Stomach (tissue), 9 donors: ENCODE results near the gene RPL22. TPM values are rescaled to one million over a fixed set of nuclear protein-coding genes. Genes with fewer than 3 reads are reported as not detected.

Source experiments
- DNase-seq, 2 donors: peaks; one replicate each; pipeline versions ENCODE4 v3.0.0 to v3.0.0-alpha.2; 2013 to 2019
- H3K27ac ChIP-seq, 5 donors: fragments of 200-600 bp in 4 of 5; sonication (generic) in 4 of 5; one replicate each; pipeline ENCODE4 v1.5.1; 2013 to 2019; ENCODE audit warnings: mild to moderate bottlenecking in 1 of 5, moderate library complexity in 1 of 5
- H3K27me3 ChIP-seq, 3 donors: fragments of 200-600 bp; sonication (generic); one replicate each; pipeline ENCODE4 v1.5.1; 2017 to 2019; ENCODE audit warnings: mixed run types in 1 of 3
- H3K36me3 ChIP-seq, 4 donors: fragments of 200-600 bp; sonication (generic); 1 replicate in 3 of 4; 2 replicates in 1 of 4; pipeline ENCODE4 v1.5.1; 2016 to 2019
- H3K4me1 ChIP-seq, 4 donors: fragments of 200-600 bp; sonication (generic); one replicate each; pipeline ENCODE4 v1.5.1; 2016 to 2019
- H3K4me3 ChIP-seq, 4 donors: fragments of 200-600 bp; sonication (generic) in 3 of 4; one replicate each; pipeline ENCODE4 v1.5.1; 2016 to 2019; ENCODE audit warnings: mild to moderate bottlenecking in 1 of 4
- H3K9me3 ChIP-seq, 4 donors: fragments of 200-600 bp; sonication (generic); one replicate each; pipeline ENCODE4 v1.5.1; 2016 to 2019
- EP300 ChIP-seq: sonication (generic); formaldehyde crosslinking; IDR thresholded peaks from one replicate; pipeline ENCODE4 v1.6.1; 2017; ENCODE audit warnings: antibody characterized with exemption
- POLR2A ChIP-seq, 4 donors: fragments of 450-650 bp; IDR thresholded peaks; one replicate each; pipeline ENCODE4 v1.6.1; 2016; ENCODE audit warnings: antibody characterized with exemption in 4 of 4, control low read depth in 2 of 4, mild to moderate bottlenecking in 1 of 4, moderate library complexity in 1 of 4
- POLR2AphosphoS5 ChIP-seq, 3 donors: sonication (generic); formaldehyde crosslinking; IDR thresholded peaks; one replicate each; pipeline ENCODE4 v1.6.1; 2016; ENCODE audit warnings: antibody characterized with exemption in 3 of 3
- WGBS, 5 donors: extraction: QIAGEN DNeasy Blood & Tissue Kit in 3 of 5; methylation state at CpG; one replicate each; pipeline versions ENCODE4 v1.1.5 to v1.1.7; 2013 to 2018; 5-methylcytosine and 5-hydroxymethylcytosine counted together
- intact Hi-C: fragments of 100-400 bp; cut with DNase I; formaldehyde crosslinking; loops from one replicate; pipeline ENCODE4 v1.15.1; 2023; ENCODE audit warnings: low total_unique reads
- polyA plus RNA-seq, 3 donors: library from polyadenylated mRNA; stranded (reverse); fragments of 200-250 nt; gene quantifications; one replicate each; pipeline ENCODE4 v1.2.3, GENCODE V29; 2013
- total RNA-seq, 5 donors: library from RNA; depleted of rRNA; stranded (reverse); fragments of >200 nt; gene quantifications; one replicate each; pipeline versions ENCODE4 v1.1.0 to v1.2.3, GENCODE V29; 2014 to 2016
- TF ChIP-seq, protein P1 (sequence below), 7 experiments: fragments of 450-650 bp in 4 of 7; fragments of 200-600 bp in 3 of 7; sonication (generic) in 3 of 7; IDR thresholded peaks; one replicate each; pipeline ENCODE4 v1.5.1; 2016 to 2019; ENCODE audit warnings: antibody characterized with exemption in 7 of 7, control low read depth in 2 of 7, mild to moderate bottlenecking in 1 of 7
- donor health status: healthy with polysubstance abuse.
- donor health status: Bipolar disorder and iron deficiency.
- donor health status: healthy.

The RPL22 gene
- total and polyA plus RNA-seq, 8 donors, result 103 to 718 (median 239) TPM

DNA sequence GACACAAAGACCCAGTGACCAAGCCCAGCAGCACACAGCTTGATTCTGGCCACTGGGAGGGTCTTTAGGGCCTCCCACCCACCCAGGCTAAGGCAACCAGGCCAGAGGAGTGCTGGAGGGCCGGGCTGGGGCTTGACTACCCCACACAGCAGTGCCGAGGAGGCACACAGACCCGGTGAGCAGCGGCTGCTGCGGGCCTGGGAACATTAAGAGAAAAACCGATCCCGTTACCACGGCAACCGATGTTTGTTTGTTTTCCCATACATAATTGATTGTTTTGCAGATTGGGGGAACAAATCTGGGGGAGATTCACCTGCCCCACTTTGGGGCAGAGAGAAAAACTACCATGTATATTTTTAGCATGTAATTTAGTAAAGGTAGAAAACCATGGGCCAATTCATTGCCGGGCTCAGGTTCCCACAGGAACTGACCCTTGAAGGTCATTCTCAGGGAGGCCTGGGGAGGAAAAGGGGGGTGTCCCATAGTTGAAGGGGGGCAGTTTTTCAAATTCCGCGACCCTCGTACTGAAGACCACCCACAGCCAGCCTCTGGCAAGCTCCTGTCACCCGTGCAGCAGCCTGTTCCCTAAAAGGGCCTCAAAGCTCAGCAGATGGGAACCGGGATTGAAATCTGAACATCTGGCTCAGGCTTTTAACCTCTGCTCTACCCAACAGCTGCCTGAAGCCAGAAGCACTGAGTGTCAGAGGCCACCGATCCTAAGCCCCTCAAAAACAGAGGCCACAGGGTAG is 54.6 kb downstream of the RPL22 start:
- Histone ChIP-seq H3K9me3 (no peaks in the 10 kb centered on the region), H3K4me1 (peaks cover 8 to 12% (median 10%) of the 10 kb centered on the region in 4 donors), H3K36me3 (no peaks in the 10 kb centered on the region), H3K4me3 (no peak overlapping the region), H3K27ac (no peak overlapping the region), H3K27me3 (peaks cover 0 to 55% (median 37%) of the 10 kb centered on the region in 3 donors)
- intact Hi-C loops, result no loop called here
- no peak for DNase-seq
- 26 to 49% (median 36%) methylated on average over 16 of the region's 16 CpGs for WGBS, 5 donors
- TF ChIP-seq, protein P1, sequence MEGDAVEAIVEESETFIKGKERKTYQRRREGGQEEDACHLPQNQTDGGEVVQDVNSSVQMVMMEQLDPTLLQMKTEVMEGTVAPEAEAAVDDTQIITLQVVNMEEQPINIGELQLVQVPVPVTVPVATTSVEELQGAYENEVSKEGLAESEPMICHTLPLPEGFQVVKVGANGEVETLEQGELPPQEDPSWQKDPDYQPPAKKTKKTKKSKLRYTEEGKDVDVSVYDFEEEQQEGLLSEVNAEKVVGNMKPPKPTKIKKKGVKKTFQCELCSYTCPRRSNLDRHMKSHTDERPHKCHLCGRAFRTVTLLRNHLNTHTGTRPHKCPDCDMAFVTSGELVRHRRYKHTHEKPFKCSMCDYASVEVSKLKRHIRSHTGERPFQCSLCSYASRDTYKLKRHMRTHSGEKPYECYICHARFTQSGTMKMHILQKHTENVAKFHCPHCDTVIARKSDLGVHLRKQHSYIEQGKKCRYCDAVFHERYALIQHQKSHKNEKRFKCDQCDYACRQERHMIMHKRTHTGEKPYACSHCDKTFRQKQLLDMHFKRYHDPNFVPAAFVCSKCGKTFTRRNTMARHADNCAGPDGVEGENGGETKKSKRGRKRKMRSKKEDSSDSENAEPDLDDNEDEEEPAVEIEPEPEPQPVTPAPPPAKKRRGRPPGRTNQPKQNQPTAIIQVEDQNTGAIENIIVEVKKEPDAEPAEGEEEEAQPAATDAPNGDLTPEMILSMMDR (IDR thresholded peaks at IDR 0.05), result no peak
- TF ChIP-seq POLR2AphosphoS5 (IDR thresholded peaks at IDR 0.05) (no peak), EP300 (no peak), POLR2A (IDR thresholded peaks at IDR 0.05) (no peak)

DNA sequence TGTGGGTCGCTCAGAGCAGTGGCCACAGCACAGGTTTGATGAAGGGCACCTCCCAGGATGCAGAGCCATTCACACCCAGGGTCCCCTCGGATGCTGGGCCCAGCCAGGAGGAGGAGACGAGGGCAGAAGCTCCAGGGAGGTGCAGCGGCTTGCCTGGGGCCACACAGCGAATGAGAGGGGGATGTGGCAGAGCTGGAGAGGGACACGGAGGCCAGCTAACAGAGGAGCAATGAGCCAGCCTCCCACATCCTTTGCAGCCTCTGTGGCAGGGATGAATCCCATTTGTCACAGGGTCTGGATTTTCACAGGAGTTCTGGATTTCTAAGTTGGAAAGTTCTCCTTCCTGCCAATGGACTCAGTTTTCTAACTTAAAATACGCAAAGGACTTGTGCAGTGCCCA is 55.2 kb downstream of the RPL22 start:
- Histone ChIP-seq H3K36me3 (no peaks in the 10 kb centered on the region), H3K27ac (no peak overlapping the region), H3K4me3 (no peak overlapping the region), H3K4me1 (peaks cover 8 to 11% (median 10%) of the 10 kb centered on the region in 4 donors), H3K27me3 (peaks cover 0 to 53% (median 34%) of the 10 kb centered on the region in 3 donors), H3K9me3 (no peaks in the 10 kb centered on the region)
- WGBS, 5 donors, result 63 to 76% (median 69%) methylated on average over 6 to 7 of the region's 7 CpGs
- TF ChIP-seq POLR2A (IDR thresholded peaks at IDR 0.05), result no peak
- no peak for DNase-seq
- intact Hi-C loops, result no loop called here

DNA sequence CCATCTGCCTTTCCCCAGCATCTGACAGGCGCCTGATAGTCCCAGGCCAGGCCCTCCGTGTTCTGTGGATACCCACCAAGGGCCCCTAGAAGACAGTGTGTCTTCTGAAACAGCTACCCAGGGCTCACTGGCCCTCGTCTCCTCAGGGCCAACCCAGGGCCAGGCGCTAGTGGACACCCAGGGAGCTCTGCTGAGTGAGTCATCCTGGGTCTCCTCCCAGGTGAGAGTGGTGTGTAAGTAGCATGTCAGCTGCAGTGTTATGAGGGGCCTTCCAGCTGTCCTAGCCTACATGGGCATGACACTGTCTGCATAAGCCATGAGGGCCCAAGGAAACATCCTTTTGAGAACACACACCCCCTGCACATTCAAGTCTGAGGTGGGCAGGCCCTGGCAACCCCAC is 56.0 kb downstream of the RPL22 start:
- Histone ChIP-seq H3K4me1 (peaks cover under 1 to 4% (median 3%) of the 10 kb centered on the region in 4 donors), H3K27ac (no peak overlapping the region), H3K9me3 (no peaks in the 10 kb centered on the region), H3K4me3 (no peak overlapping the region), H3K36me3 (no peaks in the 10 kb centered on the region), H3K27me3 (peaks cover 0 to 46% (median 26%) of the 10 kb centered on the region in 3 donors)
- no peak for DNase-seq
- intact Hi-C loops, result no loop called here
- WGBS, 5 donors, result 66 to 88% (median 76%) methylated on average over 4 of the region's 4 CpGs
- TF ChIP-seq EP300 (no peak), POLR2AphosphoS5 (IDR thresholded peaks at IDR 0.05) (no peak), POLR2A (IDR thresholded peaks at IDR 0.05) (no peak)
- TF ChIP-seq, protein P1 (IDR thresholded peaks at IDR 0.05), result no peak

DNA sequence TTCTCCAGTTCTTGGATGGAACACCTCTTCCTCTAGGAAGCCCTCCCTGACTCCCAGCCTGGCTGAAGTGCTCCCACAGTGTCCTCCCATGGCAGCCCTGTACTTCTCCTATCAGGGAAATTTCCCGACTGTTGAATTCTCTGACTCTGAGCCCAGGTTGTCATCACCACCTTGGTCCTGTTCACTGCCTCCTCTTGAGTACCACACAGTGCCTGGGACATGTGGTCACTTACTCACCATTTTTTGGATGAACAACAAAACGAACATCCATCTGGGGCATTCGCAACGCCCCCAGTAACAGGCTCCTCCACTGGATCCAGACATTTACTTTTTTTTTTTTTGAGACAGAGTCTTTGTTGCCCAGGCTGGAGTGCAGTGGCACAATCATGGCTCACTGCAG is 56.7 kb downstream of the RPL22 start:
- Histone ChIP-seq H3K4me1 (no peaks in the 10 kb centered on the region), H3K36me3 (no peaks in the 10 kb centered on the region), H3K4me3 (no peak overlapping the region), H3K27ac (no peak overlapping the region), H3K27me3 (peaks cover 0 to 39% (median 20%) of the 10 kb centered on the region in 3 donors), H3K9me3 (no peaks in the 10 kb centered on the region)
- no peak for DNase-seq
- intact Hi-C loops, result no loop called here
- TF ChIP-seq EP300 (no peak), POLR2A (IDR thresholded peaks at IDR 0.05) (no peak), POLR2AphosphoS5 (IDR thresholded peaks at IDR 0.05) (no peak)
- TF ChIP-seq, protein P1 (IDR thresholded peaks at IDR 0.05), result no peak
- 76 to 88% (median 78%) methylated on average over 4 of the region's 4 CpGs for WGBS, 5 donors

DNA sequence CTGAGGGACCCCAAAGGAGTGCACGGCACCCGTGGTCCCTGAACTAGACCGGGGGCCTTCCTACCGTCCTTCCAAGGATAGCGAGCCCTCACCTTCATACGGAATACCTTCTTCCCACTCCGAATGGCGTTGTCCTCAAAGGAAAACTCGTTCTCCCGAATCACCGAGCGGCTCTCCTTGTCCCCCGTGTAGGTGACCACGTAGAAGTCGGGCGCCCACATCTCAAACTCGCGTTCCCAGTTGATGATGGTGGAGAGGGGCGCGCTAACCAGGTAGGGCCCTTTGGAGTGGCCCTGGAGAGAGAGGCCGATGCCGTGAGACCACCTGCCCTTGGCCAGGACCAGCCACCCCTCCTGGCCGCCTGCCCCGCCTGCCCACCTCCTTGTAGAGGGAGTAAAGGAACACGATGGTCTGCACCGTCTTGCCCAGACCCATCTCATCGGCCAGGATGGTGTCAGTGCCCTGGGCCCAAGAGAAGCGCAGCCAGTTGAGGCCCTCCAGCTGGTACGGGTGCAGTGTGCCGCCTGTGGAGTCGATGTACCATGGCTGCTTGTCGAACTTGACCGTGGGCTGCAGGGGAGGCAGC is 57.3 kb downstream of the RPL22 start:
- no peaks in the 10 kb centered on the region for H3K36me3 ChIP-seq
- no peaks in the 10 kb centered on the region for H3K4me1 ChIP-seq
- peaks cover 0 to 33% (median 14%) of the 10 kb centered on the region in 3 donors for H3K27me3 ChIP-seq
- no peak overlapping the region for H3K27ac ChIP-seq
- TF ChIP-seq, protein P1 (IDR thresholded peaks at IDR 0.05), result no peak
- TF ChIP-seq POLR2AphosphoS5 (IDR thresholded peaks at IDR 0.05) (no peak), EP300 (no peak)
- no peaks in the 10 kb centered on the region for H3K9me3 ChIP-seq
- WGBS, 5 donors, result 89 to 95% (median 92%) methylated on average over 22 to 33 of the region's 33 CpGs
- DNase-seq, result no peak
- intact Hi-C loops, result no loop called here
- H3K4me3 ChIP-seq, result no peak overlapping the region
